GM21825 (cell line): Measurements from ENCODE around the gene ACACB.

Source experiments
- ATAC-seq: cut with Tn5 transposase; IDR thresholded peaks from one replicate; pipeline ENCODE4 v1.9.1; 2021; ENCODE audit warnings: mild to moderate bottlenecking, moderate library complexity; ENCODE audit not compliant: unreplicated experiment

ACACB gene

GRCh38 chr12:109271418-109271817 lies 155.0 kb downstream of the ACACB start:
- no peak for ATAC-seq

GRCh38 chr12:109273354-109273753 lies 157.0 kb downstream of the ACACB start:
- ATAC-seq: no peak

GRCh38 chr12:109274381-109274780 lies 158.0 kb downstream of the ACACB start:
- ATAC-seq: no peak

GRCh38 chr12:109275173-109275572 lies 158.8 kb downstream of the ACACB start:
- no peak for ATAC-seq

GRCh38 chr12:109276160-109276559 lies 159.8 kb downstream of the ACACB start:
- ATAC-seq: no peak

GRCh38 chr12:109277255-109277898 lies 161.0 kb downstream of the ACACB start:
- no peak for ATAC-seq

GRCh38 chr12:109277899-109278762 lies 161.7 kb downstream of the ACACB start:
- ATAC-seq: no peak

- ATAC-seq: no peak
Measured at GRCh38 chr12:109278912-109279311, 162.5 kb downstream of the ACACB start.

- ATAC-seq: no peak
Measured at GRCh38 chr12:109279525-109279924, 163.1 kb downstream of the ACACB start.

GRCh38 chr12:109281452-109281851 lies 165.1 kb downstream of the ACACB start:
- no peak for ATAC-seq

- ATAC-seq: no peak
Measured at GRCh38 chr12:109284392-109284791, 168.0 kb downstream of the ACACB start.

- no peak for ATAC-seq
Measured at GRCh38 chr12:109286252-109286651, 169.9 kb downstream of the ACACB start.

- ATAC-seq: no peak
Measured at GRCh38 chr12:109286652-109287051, 170.3 kb downstream of the ACACB start.

GRCh38 chr12:109287181-109287580 lies 170.8 kb downstream of the ACACB start:
- ATAC-seq: no peak

GRCh38 chr12:109287811-109288469 lies 171.6 kb downstream of the ACACB start:
- no peak for ATAC-seq

- no peak for ATAC-seq
Measured at GRCh38 chr12:109288571-109288970, 172.2 kb downstream of the ACACB start.

GRCh38 chr12:109289004-109289403 lies 172.6 kb downstream of the ACACB start:
- no peak for ATAC-seq

- ATAC-seq: no peak
Measured at GRCh38 chr12:109289551-109289950, 173.2 kb downstream of the ACACB start.

- ATAC-seq: no peak
Measured at GRCh38 chr12:109290061-109290460, 173.7 kb downstream of the ACACB start.

- ATAC-seq: no peak
Measured at GRCh38 chr12:109291117-109291516, 174.7 kb downstream of the ACACB start.

GRCh38 chr12:109291521-109292341 lies 175.3 kb downstream of the ACACB start:
- ATAC-seq: no peak
